Osteocyte (in vitro differentiated cells): ENCODE results near the gene CALM1. TPM values are rescaled to one million over a fixed set of nuclear protein-coding genes. Genes with fewer than 3 reads are reported as not detected.

ENCODE experiments used
- DNase-seq: peaks from one replicate; pipeline ENCODE4 v3.0.0; 2021; ENCODE audit warnings: mixed read lengths; ENCODE audit not compliant: unreplicated experiment; ENCODE audit errors: extremely low spot score
- H3K27ac Mint-ChIP-seq: one replicate; pipeline ENCODE4 v1.8.0; 2021; ENCODE audit warnings: mild to moderate bottlenecking, mixed read lengths; ENCODE audit not compliant: unreplicated experiment
- H3K27me3 Mint-ChIP-seq: one replicate; pipeline ENCODE4 v1.8.0; 2021; ENCODE audit warnings: mixed read lengths; ENCODE audit not compliant: unreplicated experiment
- H3K36me3 Mint-ChIP-seq: one replicate; pipeline ENCODE4 v1.8.0; 2021; ENCODE audit warnings: mixed read lengths; ENCODE audit not compliant: unreplicated experiment
- H3K4me1 Mint-ChIP-seq: one replicate; pipeline ENCODE4 v1.8.0; 2021; ENCODE audit warnings: mixed read lengths; ENCODE audit not compliant: unreplicated experiment
- H3K4me3 Mint-ChIP-seq: one replicate; pipeline ENCODE4 v1.8.0; 2021; ENCODE audit warnings: mild to moderate bottlenecking, moderate library complexity, mixed read lengths; ENCODE audit not compliant: unreplicated experiment
- H3K9me3 Mint-ChIP-seq: one replicate; pipeline ENCODE4 v1.8.0; 2021; ENCODE audit warnings: mixed read lengths; ENCODE audit not compliant: unreplicated experiment
- CTCF ChIP-seq: fragments of 200-600 bp; sonication (generic); IDR thresholded peaks from 2 replicates; pipeline ENCODE4 v1.5.0; 2021; ENCODE audit warnings: antibody characterized with exemption, mild to moderate bottlenecking, moderate library complexity
- total RNA-seq: library from RNA; stranded (reverse); gene quantifications from 2 replicates; pipeline ENCODE4 v1.2.1, GENCODE V29; 2021

CALM1 gene
- total RNA-seq, 1 donor from 2014 or later, result 199 TPM

- TF ChIP-seq CTCF, result no peak
- Mint-ChIP-seq H3K9me3 (no peaks in the 10 kb centered on the region), H3K4me1 (no peaks in the 10 kb centered on the region), H3K36me3 (no peaks in the 10 kb centered on the region), H3K4me3 (no peak overlapping the region), H3K27me3 (peaks cover 13% of the 10 kb centered on the region), H3K27ac (no peak overlapping the region)
- DNase-seq, result peak; percentile 42
Observed at GRCh38 chr14:90355540-90356518, 41.0 kb upstream of the CALM1 start.

- DNase-seq, result no peak
- H3K4me3 Mint-ChIP-seq, result no peak overlapping the region
- H3K36me3 Mint-ChIP-seq, result no peaks in the 10 kb centered on the region
- no peaks in the 10 kb centered on the region for H3K9me3 Mint-ChIP-seq
- H3K27ac Mint-ChIP-seq, result no peak overlapping the region
- H3K27me3 Mint-ChIP-seq, result peaks cover 13% of the 10 kb centered on the region
- no peaks in the 10 kb centered on the region for H3K4me1 Mint-ChIP-seq
- TF ChIP-seq CTCF, result no peak
Observed at GRCh38 chr14:90356925-90357324, 39.9 kb upstream of the CALM1 start.

GRCh38 chr14:90358359-90358758 lies 38.5 kb upstream of the CALM1 start:
- no peak for DNase-seq
- Mint-ChIP-seq H3K27ac (no peak overlapping the region), H3K4me3 (no peak overlapping the region), H3K27me3 (peaks cover 21% of the 10 kb centered on the region), H3K4me1 (no peaks in the 10 kb centered on the region), H3K36me3 (no peaks in the 10 kb centered on the region), H3K9me3 (no peaks in the 10 kb centered on the region)
- no peak for TF ChIP-seq CTCF

- no peak overlapping the region for H3K27ac Mint-ChIP-seq
Observed at GRCh38 chr14:90361865-90362557, 34.8 kb upstream of the CALM1 start.

More at GRCh38 chr14:90361865-90362557, 34.8 kb upstream of the CALM1 start:
- Mint-ChIP-seq H3K4me1 (no peaks in the 10 kb centered on the region), H3K27me3 (peaks cover 29% of the 10 kb centered on the region), H3K4me3 (no peak overlapping the region), H3K36me3 (no peaks in the 10 kb centered on the region), H3K9me3 (no peaks in the 10 kb centered on the region)
- DNase-seq, result no peak
- no peak for TF ChIP-seq CTCF
